Muscle of leg (tissue), 11 donors: Measurements from ENCODE around the gene IL1RL2. TPM values are rescaled to one million over a fixed set of nuclear protein-coding genes. Genes with fewer than 3 reads are reported as not detected.
A peak's percentile ranks its signal among the peaks of the same experiment; 100 is the strongest.

Experiments used
- DNase-seq: peaks from one replicate; pipeline ENCODE4 v3.0.0; 2013
- H3K27ac ChIP-seq: one replicate; pipeline ENCODE4 v1.5.1; 2013; ENCODE audit warnings: mild to moderate bottlenecking, low read length, control low read depth
- H3K27me3 ChIP-seq: one replicate; pipeline ENCODE4 v1.6.1; 2013; ENCODE audit warnings: low read length; ENCODE audit not compliant: control insufficient read depth, insufficient read depth
- H3K36me3 ChIP-seq: one replicate; pipeline ENCODE4 v1.6.1; 2013; ENCODE audit warnings: low read length; ENCODE audit not compliant: control insufficient read depth, insufficient read depth
- H3K4me1 ChIP-seq: one replicate; pipeline ENCODE4 v1.6.1; 2013; ENCODE audit warnings: low read length; ENCODE audit not compliant: control insufficient read depth, insufficient read depth
- H3K4me3 ChIP-seq: one replicate; pipeline ENCODE4 v1.5.1; 2013; ENCODE audit warnings: low read length, control low read depth
- H3K9me3 ChIP-seq: replicated peaks from 2 replicates; pipeline ENCODE4 v1.6.1; 2013; ENCODE audit warnings: low read depth, low read length; ENCODE audit not compliant: control insufficient read depth
- WGBS: methylation state at CpG from one replicate; pipeline ENCODE4 v1.1.5; 2013; ENCODE audit warnings: missing lambda C conversion rate; ENCODE audit not compliant: insufficient coverage; 5-methylcytosine and 5-hydroxymethylcytosine counted together
- polyA plus RNA-seq, 8 donors: library from polyadenylated mRNA; unstranded; fragments of 120-200 nt; gene quantifications; one replicate each; pipeline versions ENCODE4 v1.2.1 to v1.2.3, GENCODE V29; 2013; ENCODE audit warnings: inconsistent platforms in 1 of 8, low replicate concordance in 1 of 8; ENCODE audit not compliant: insufficient read length in 8 of 8, insufficient read depth in 1 of 8
- total RNA-seq: library from RNA; stranded (reverse); fragments of 120-200 nt; gene quantifications from one replicate; pipeline ENCODE4 v1.2.4, GENCODE V29; 2013

The IL1RL2 gene
- total and polyA plus RNA-seq, 9 donors = 0.14 to 0.73 (median 0.23) TPM

- H3K36me3 ChIP-seq = peaks cover 7% of the 10 kb centered on the region
- DNase-seq = no peak
Observed at GRCh38 chr2:102158011-102158755, 28.6 kb upstream of the IL1RL2 start.

GRCh38 chr2:102159295-102159694, 27.5 kb upstream of the IL1RL2 start:
- Histone ChIP-seq H3K4me1 (no peaks in the 10 kb centered on the region), H3K36me3 (peaks cover 4% of the 10 kb centered on the region), H3K9me3 (no peaks in the 10 kb centered on the region), H3K27ac (no peak overlapping the region), H3K27me3 (no peaks in the 10 kb centered on the region), H3K4me3 (no peak overlapping the region)
- no CpG with 5 or more reads among the region's 1 CpG for WGBS
- no peak for DNase-seq

More at GRCh38 chr2:102158011-102158755, 28.6 kb upstream of the IL1RL2 start:
- Histone ChIP-seq H3K9me3 (no peaks in the 10 kb centered on the region), H3K27me3 (no peaks in the 10 kb centered on the region), H3K4me3 (no peak overlapping the region), H3K4me1 (no peaks in the 10 kb centered on the region), H3K27ac (no peak overlapping the region)

GRCh38 chr2:102166189-102166845, 20.5 kb upstream of the IL1RL2 start:
- H3K9me3 ChIP-seq = no peaks in the 10 kb centered on the region
- peak; percentile 76 for DNase-seq
- H3K4me1 ChIP-seq = no peaks in the 10 kb centered on the region
- H3K27me3 ChIP-seq = no peaks in the 10 kb centered on the region
- WGBS = no CpG with 5 or more reads among the region's 4 CpGs
- H3K27ac ChIP-seq = no peak overlapping the region
- no peaks in the 10 kb centered on the region for H3K36me3 ChIP-seq
- no peak overlapping the region for H3K4me3 ChIP-seq

- Histone ChIP-seq H3K27ac (no peak overlapping the region), H3K4me3 (no peak overlapping the region), H3K4me1 (no peaks in the 10 kb centered on the region), H3K27me3 (no peaks in the 10 kb centered on the region), H3K36me3 (peaks cover 4% of the 10 kb centered on the region), H3K9me3 (no peaks in the 10 kb centered on the region)
- WGBS = 100% methylated on average over 1 of the region's 5 CpGs
- DNase-seq = no peak
Observed at GRCh38 chr2:102168026-102168771, 18.6 kb upstream of the IL1RL2 start.

GRCh38 chr2:102171946-102172345, 14.9 kb upstream of the IL1RL2 start:
- H3K36me3 ChIP-seq = peaks cover 8% of the 10 kb centered on the region

GRCh38 chr2:102172745-102173144, 14.1 kb upstream of the IL1RL2 start:
- Histone ChIP-seq H3K27me3 (no peaks in the 10 kb centered on the region), H3K9me3 (no peaks in the 10 kb centered on the region), H3K27ac (no peak overlapping the region), H3K4me3 (no peak overlapping the region), H3K36me3 (peaks cover 8% of the 10 kb centered on the region), H3K4me1 (no peaks in the 10 kb centered on the region)
- WGBS = no CpG with 5 or more reads among the region's 3 CpGs
- DNase-seq = no peak

More at GRCh38 chr2:102171946-102172345, 14.9 kb upstream of the IL1RL2 start:
- H3K27me3 ChIP-seq = no peaks in the 10 kb centered on the region
- WGBS = 97% methylated on average over 3 of the region's 5 CpGs
- no peak overlapping the region for H3K4me3 ChIP-seq
- H3K4me1 ChIP-seq = no peaks in the 10 kb centered on the region
- H3K27ac ChIP-seq = no peak overlapping the region
- H3K9me3 ChIP-seq = no peaks in the 10 kb centered on the region
- no peak for DNase-seq

- no peaks in the 10 kb centered on the region for H3K4me1 ChIP-seq
- peaks cover 8% of the 10 kb centered on the region for H3K36me3 ChIP-seq
- no peak overlapping the region for H3K27ac ChIP-seq
- H3K9me3 ChIP-seq = no peaks in the 10 kb centered on the region
- H3K27me3 ChIP-seq = no peaks in the 10 kb centered on the region
- no peak for DNase-seq
- H3K4me3 ChIP-seq = no peak overlapping the region
- 83% methylated on average over 1 of the region's 3 CpGs for WGBS
Observed at GRCh38 chr2:102176172-102176571, 10.7 kb upstream of the IL1RL2 start.

- H3K36me3 ChIP-seq = peaks cover 4% of the 10 kb centered on the region
- H3K9me3 ChIP-seq = no peaks in the 10 kb centered on the region
- H3K27ac ChIP-seq = no peak overlapping the region
- H3K27me3 ChIP-seq = no peaks in the 10 kb centered on the region
- peaks cover 3% of the 10 kb centered on the region for H3K4me1 ChIP-seq
- WGBS = 83% methylated on average over 6 of the region's 7 CpGs
- H3K4me3 ChIP-seq = no peak overlapping the region
- peak; percentile 11 for DNase-seq
Observed at GRCh38 chr2:102177814-102178478, 8.9 kb upstream of the IL1RL2 start.

GRCh38 chr2:102179061-102179460, 7.8 kb upstream of the IL1RL2 start:
- H3K4me1 ChIP-seq = peaks cover 3% of the 10 kb centered on the region
- H3K27me3 ChIP-seq = no peaks in the 10 kb centered on the region
- no peaks in the 10 kb centered on the region for H3K9me3 ChIP-seq
- peaks cover 4% of the 10 kb centered on the region for H3K36me3 ChIP-seq
- no peak overlapping the region for H3K4me3 ChIP-seq
- WGBS = 71% methylated on average over 1 of the region's 3 CpGs
- DNase-seq = no peak
- H3K27ac ChIP-seq = no peak overlapping the region
